Suprapubic skin (tissue), 3 donors: Measurements from ENCODE around the gene DECR2.

ENCODE experiments used
- POLR2A ChIP-seq, 2 donors: fragments of 450-650 bp; IDR thresholded peaks; one replicate each; pipeline ENCODE4 v1.6.1; 2017; ENCODE audit warnings: antibody characterized with exemption in 2 of 2, mild to moderate bottlenecking in 2 of 2, moderate library complexity in 2 of 2
- TF ChIP-seq, protein P1 (sequence below), 2 donors: fragments of 200-600 bp in 1 of 2; fragments of 450-650 bp in 1 of 2; sonication (generic) in 1 of 2; IDR thresholded peaks; one replicate each; pipeline ENCODE4 v1.5.1; 2016 to 2019; ENCODE audit warnings: antibody characterized with exemption in 2 of 2, mild to moderate bottlenecking in 1 of 2, moderate library complexity in 1 of 2

DNA sequence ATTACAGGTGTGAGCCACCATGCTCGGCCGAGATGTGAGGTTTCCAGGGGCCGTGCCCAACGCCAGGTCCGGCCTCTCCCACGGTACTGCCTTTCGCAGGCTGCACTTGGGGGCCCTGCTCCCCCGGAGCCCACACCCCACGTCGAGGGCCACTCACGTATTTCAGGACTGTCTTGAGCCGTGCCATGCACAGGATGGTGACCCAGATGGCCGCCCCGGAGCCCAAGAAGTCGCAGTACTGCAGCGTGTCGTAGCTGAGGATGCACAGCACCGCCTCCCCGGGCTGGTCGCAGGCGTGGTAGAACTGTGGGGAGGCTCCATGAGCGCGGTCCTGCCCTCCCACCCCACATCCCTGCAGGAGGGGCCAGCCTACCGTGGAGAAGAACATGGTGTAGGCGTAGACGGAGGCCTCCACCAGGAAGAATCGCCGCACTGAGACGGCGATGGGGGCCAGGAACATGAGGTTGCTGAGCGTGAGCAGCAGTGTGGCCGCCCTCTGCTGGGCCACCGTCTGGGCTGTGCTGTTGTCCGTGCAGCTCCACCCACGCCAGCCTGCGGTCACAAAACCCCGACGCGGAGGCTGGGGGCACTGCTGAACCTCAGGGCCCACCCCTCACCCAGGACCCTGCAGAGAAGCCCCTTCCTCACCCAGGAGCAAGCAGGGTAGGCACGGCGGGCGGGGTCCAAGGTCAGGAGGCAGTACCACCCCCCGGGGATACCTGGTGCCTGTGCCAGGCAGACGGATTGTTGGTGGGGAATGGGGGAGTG, 27.7 kb upstream of the DECR2 start:
- TF ChIP-seq POLR2A (IDR thresholded peaks at IDR 0.05), result no peak
- TF ChIP-seq, protein P1, sequence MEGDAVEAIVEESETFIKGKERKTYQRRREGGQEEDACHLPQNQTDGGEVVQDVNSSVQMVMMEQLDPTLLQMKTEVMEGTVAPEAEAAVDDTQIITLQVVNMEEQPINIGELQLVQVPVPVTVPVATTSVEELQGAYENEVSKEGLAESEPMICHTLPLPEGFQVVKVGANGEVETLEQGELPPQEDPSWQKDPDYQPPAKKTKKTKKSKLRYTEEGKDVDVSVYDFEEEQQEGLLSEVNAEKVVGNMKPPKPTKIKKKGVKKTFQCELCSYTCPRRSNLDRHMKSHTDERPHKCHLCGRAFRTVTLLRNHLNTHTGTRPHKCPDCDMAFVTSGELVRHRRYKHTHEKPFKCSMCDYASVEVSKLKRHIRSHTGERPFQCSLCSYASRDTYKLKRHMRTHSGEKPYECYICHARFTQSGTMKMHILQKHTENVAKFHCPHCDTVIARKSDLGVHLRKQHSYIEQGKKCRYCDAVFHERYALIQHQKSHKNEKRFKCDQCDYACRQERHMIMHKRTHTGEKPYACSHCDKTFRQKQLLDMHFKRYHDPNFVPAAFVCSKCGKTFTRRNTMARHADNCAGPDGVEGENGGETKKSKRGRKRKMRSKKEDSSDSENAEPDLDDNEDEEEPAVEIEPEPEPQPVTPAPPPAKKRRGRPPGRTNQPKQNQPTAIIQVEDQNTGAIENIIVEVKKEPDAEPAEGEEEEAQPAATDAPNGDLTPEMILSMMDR (IDR thresholded peaks at IDR 0.05), result no peak
